AG04449 (cell line): Measurements from ENCODE around the gene PARP12.
"Not testable (repeated sequence)": the region's sequence is repeated elsewhere in the genome, so short reads cannot be mapped to it uniquely, and the experiment has no call there.

Experiments used
- CTCF ChIA-PET: fragments of 350-600 bp; formaldehyde crosslinking; extraction: SDS; loops from one replicate; lab custom pipeline; 2021; ENCODE audit warnings: antibody characterized with exemption; lab: Yijun Ruan, JAX
- POLR2A ChIA-PET: fragments of 400-600, 350-600 bp; formaldehyde crosslinking; extraction: SDS; loops from one replicate; lab custom pipeline; 2020; ENCODE audit warnings: antibody characterized with exemption, inconsistent platforms; lab: Yijun Ruan, JAX
- DNase-seq: peaks from one replicate; pipeline ENCODE4 v3.0.0-alpha.2; 2010; ENCODE audit warnings: low read depth, low spot score
- H3K4me3 ChIP-seq: 2 replicates; pipeline ENCODE4 v1.5.1; 2011; ENCODE audit warnings: low read depth, mild to moderate bottlenecking, control low read depth, low read length
- CTCF ChIP-seq: IDR thresholded peaks from one replicate; pipeline ENCODE4 v1.5.1; 2011; ENCODE audit warnings: mild to moderate bottlenecking, moderate library complexity, low read length, control low read depth, inconsistent platforms; ENCODE audit not compliant: insufficient read depth; ENCODE audit errors: missing control alignments

The PARP12 gene

GRCh38 chr7:140062528-140063299 lies at the start of gene PARP12:
Gene PARP12 (minus strand): TSS chr7:140062951. CDS start chr7:140062847, 104 bp downstream.
- ChIA-PET POLR2A (interaction anchor here (0.6 kb wide), 1 partner anchor 113 kb away, joined by 3 read pairs; no protein-coding TSS in a partner anchor), CTCF (interaction anchor here (1.0 kb wide), 1 partner anchor 10 kb away, joined by 3 read pairs; no protein-coding TSS in a partner anchor)
- H3K4me3 ChIP-seq: peak within 1 kb of the TSS; percentile 68
- DNase-seq: no peak
- no peak for TF ChIP-seq CTCF

- H3K4me3 ChIP-seq: not testable (repeated sequence)
- POLR2A ChIA-PET: interaction anchor here (0.6 kb wide), 1 partner anchor 13 kb away, joined by 3 read pairs; no protein-coding TSS in a partner anchor
These were observed 46.0 kb upstream of the PARP12 start for GRCh38 chr7:140108777-140109176.

GRCh38 chr7:140096459-140096858 lies 33.7 kb upstream of the PARP12 start:
- POLR2A ChIA-PET: no interaction called here
- CTCF ChIA-PET: no interaction called here
- TF ChIP-seq CTCF: no peak

More at GRCh38 chr7:140108777-140109176, 46.0 kb upstream of the PARP12 start:
- DNase-seq, CTCF ChIA-PET: not testable (repeated sequence)

GRCh38 chr7:140093375-140093774 lies 30.6 kb upstream of the PARP12 start:
- ChIA-PET POLR2A (no interaction called here), CTCF (no interaction called here)
- no peak for TF ChIP-seq CTCF
- no peak for DNase-seq
- H3K4me3 ChIP-seq: no peak overlapping the region

More at GRCh38 chr7:140096459-140096858, 33.7 kb upstream of the PARP12 start:
- H3K4me3 ChIP-seq: no peak overlapping the region
- no peak for DNase-seq

GRCh38 chr7:140085447-140085846 lies 22.7 kb upstream of the PARP12 start:
- ChIA-PET CTCF (interaction anchor here (0.9 to 1.5 kb wide), 5 partner anchors 10 to 241 kb away, joined by 3 to 5 read pairs (median 4); no protein-coding TSS in a partner anchor), POLR2A (no interaction called here)
- H3K4me3 ChIP-seq: no peak overlapping the region
- no peak for TF ChIP-seq CTCF
- no peak for DNase-seq

GRCh38 chr7:140084972-140085371 lies 22.2 kb upstream of the PARP12 start:
- ChIA-PET POLR2A (no interaction called here), CTCF (interaction anchor here (1.3 to 1.5 kb wide), 2 partner anchors 28 to 242 kb away, joined by 4 to 5 read pairs; no protein-coding TSS in a partner anchor)
- DNase-seq: no peak

More at GRCh38 chr7:140084972-140085371, 22.2 kb upstream of the PARP12 start:
- H3K4me3 ChIP-seq: no peak overlapping the region
- no peak for TF ChIP-seq CTCF
